ENCODE measurements around the gene SHC2. TPM values are rescaled to one million over a fixed set of nuclear protein-coding genes. Genes with fewer than 3 reads are reported as not detected.

SHC2 gene
- total and polyA plus RNA-seq, 8 donors: 16.0 to 34.5 (median 20.2) TPM

DNA sequence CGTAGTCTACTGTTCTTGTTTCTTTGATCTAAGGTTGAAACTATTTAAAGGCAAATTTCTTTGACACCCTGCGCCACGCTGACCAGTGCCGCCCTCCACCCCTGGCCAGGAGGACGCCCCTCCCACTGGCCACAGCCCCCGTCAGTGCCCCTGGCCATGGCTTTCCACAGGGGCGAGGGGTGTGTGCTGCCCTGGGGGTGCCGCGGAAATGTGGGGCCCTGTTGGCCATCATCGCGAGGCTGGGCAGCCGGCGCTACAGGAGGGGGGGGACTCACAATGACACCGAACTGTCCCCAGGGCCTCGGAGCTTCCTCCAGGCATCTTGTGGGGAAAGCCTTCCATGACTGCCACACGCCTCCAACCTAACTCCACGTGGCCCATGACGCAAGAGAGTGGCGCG lies 10.9 kb downstream of the SHC2 start:
- intact Hi-C loops (cut with DNase I): no loop called here
- TF ChIP-seq, protein P1, sequence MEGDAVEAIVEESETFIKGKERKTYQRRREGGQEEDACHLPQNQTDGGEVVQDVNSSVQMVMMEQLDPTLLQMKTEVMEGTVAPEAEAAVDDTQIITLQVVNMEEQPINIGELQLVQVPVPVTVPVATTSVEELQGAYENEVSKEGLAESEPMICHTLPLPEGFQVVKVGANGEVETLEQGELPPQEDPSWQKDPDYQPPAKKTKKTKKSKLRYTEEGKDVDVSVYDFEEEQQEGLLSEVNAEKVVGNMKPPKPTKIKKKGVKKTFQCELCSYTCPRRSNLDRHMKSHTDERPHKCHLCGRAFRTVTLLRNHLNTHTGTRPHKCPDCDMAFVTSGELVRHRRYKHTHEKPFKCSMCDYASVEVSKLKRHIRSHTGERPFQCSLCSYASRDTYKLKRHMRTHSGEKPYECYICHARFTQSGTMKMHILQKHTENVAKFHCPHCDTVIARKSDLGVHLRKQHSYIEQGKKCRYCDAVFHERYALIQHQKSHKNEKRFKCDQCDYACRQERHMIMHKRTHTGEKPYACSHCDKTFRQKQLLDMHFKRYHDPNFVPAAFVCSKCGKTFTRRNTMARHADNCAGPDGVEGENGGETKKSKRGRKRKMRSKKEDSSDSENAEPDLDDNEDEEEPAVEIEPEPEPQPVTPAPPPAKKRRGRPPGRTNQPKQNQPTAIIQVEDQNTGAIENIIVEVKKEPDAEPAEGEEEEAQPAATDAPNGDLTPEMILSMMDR (IDR thresholded peaks at IDR 0.05): no peak
- peaks cover 0 to 7% of the 10 kb centered on the region in 2 donors for H3K27me3 ChIP-seq
- no peaks in the 10 kb centered on the region for H3K36me3 ChIP-seq
- peaks cover 0 to 14% of the 10 kb centered on the region in 2 donors for H3K9me3 ChIP-seq
- H3K4me1 ChIP-seq: no peaks in the 10 kb centered on the region
- no peak for ATAC-seq
- H3K27ac ChIP-seq: no peak overlapping the region
- DNase-seq: peak in 1 of 4 donors; percentile 56
- no peak overlapping the region for H3K4me3 ChIP-seq

DNA sequence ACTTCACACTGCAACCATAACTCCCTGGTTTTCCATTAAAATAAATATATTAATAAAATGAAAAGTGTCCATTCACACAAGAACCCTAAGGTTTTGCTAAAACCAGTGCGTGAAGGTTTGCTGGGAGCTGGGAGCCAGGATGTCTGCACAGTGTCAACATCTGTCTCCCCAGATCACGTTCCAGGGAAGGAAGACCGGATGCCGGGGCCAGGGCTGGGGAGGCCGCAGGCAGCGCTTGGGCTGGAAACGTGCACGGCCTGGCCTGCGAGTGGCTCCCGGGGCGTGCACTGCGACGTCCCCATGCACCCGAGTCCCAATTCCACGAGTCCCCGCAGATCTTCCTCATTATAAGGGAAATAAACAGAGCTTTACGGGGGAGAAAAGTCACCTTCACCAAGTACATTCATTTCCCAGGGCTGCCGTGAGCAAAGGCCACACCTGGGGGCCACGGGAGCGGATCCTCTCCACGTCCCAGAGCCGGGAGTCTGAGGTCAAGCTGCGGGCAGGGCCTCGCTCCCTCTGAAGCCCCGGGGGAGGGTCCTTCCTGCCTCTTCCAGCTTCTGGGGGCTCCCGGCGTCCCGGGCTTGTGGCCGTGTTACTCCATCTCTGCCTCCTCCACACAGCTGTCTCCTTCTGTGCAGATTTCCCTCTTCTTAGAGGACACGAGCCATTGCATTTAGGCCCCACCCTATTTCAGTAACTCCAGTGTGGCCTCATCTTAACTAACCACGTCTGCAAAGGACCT lies 12.8 kb downstream of the SHC2 start:
- DNase-seq: peak in 2 of 4 donors; percentile 28 to 67
- TF ChIP-seq, protein P1 (IDR thresholded peaks at IDR 0.05): no peak
- peaks cover 0 to 14% of the 10 kb centered on the region in 2 donors for H3K9me3 ChIP-seq
- no peaks in the 10 kb centered on the region for H3K36me3 ChIP-seq
- no peak overlapping the region for H3K4me3 ChIP-seq
- peak overlapping the region in 1 of 2 donors; percentile 41 for H3K27ac ChIP-seq
- no peaks in the 10 kb centered on the region for H3K4me1 ChIP-seq
- peaks cover 0 to 7% of the 10 kb centered on the region in 2 donors for H3K27me3 ChIP-seq
- ATAC-seq: peak; percentile 44
- intact Hi-C loops (cut with DNase I): no loop called here

DNA sequence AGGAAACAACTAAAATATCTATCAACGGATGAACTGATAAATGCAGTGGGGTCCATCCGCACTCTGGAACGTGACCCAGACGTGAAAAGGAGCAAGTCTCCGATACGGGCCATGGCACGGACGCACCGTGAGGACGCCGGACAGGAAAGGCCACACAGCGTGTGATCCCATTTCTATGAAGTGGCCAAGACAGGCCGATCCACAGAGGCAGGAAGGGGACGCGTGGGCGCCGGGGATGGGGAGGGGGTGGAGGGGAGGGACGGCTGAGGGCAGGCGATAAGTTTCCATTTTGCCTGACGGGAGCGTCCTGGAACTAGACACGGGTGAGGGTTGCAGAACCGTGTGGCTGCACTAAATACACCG lies 13.8 kb downstream of the SHC2 start:
- no peaks in the 10 kb centered on the region for H3K36me3 ChIP-seq
- ATAC-seq (no peak), DNase-seq (peak in 1 of 4 donors; percentile 60)
- TF ChIP-seq, protein P1 (IDR thresholded peaks at IDR 0.05): no peak
- intact Hi-C loops (cut with DNase I): no loop called here
- no peak overlapping the region for H3K4me3 ChIP-seq
- H3K27me3 ChIP-seq: peaks cover 0 to 7% of the 10 kb centered on the region in 2 donors
- no peaks in the 10 kb centered on the region for H3K4me1 ChIP-seq
- peaks cover 0 to 14% of the 10 kb centered on the region in 2 donors for H3K9me3 ChIP-seq
- peak overlapping the region in 1 of 2 donors; percentile 41 for H3K27ac ChIP-seq

DNA sequence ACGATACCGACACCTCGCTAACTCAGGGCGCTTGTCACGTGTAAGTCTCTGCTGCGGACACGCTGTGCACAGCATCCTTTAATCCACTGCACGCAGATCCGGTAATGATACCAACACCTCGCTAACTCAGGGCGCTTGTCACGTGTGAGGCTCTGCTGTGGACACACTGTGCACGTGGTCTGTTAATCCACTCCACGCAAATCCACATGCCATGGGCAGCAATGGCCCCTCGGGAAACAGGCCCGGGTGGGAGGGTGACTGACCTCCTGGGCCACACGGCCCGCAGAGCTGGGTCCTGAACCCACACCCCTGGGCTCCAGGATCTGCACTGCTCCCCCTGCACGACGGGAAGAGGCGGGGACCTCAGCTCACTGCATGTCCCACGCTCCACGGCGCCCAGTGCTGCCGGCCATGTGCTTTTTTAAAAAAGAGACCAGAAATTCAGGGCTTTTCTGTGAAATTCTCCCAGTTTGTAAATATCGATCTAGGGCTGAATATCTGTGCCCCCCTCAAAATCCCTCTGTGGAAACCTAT lies 16.1 kb downstream of the SHC2 start:
- TF ChIP-seq, protein P1 (IDR thresholded peaks at IDR 0.05): no peak
- intact Hi-C loops (cut with DNase I): no loop called here
- peaks cover 0 to 5% of the 10 kb centered on the region in 2 donors for H3K4me1 ChIP-seq
- peaks cover 0 to 17% of the 10 kb centered on the region in 2 donors for H3K27me3 ChIP-seq
- no peak overlapping the region for H3K27ac ChIP-seq
- DNase-seq: peak in 1 of 4 donors; percentile 58
- no peak overlapping the region for H3K4me3 ChIP-seq
- no peaks in the 10 kb centered on the region for H3K9me3 ChIP-seq
- H3K36me3 ChIP-seq: no peaks in the 10 kb centered on the region
- no peak for ATAC-seq

DNA sequence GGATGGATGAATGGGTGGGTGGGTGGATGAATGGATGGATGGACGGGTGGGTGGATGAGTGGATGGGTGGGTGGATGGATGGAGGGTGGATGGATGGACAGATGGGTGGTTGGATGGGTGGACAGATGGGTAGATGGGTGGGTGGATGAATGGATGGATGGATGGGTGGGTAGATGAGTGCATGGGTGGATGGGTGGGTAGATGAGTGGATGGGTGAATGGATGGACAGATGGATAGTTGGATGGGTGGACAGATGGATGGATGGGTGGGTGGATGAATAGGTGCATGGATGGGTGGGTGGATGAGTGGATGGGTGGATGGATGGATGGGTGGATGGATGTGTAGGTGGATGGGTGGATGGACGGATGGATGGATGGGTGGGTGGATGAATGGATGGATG lies 17.8 kb downstream of the SHC2 start:
- Histone ChIP-seq H3K27me3 (peaks cover 0 to 30% of the 10 kb centered on the region in 2 donors), H3K4me1 (peaks cover 0 to 5% of the 10 kb centered on the region in 2 donors), H3K9me3 (no peaks in the 10 kb centered on the region), H3K27ac (no peak overlapping the region), H3K36me3 (no peaks in the 10 kb centered on the region), H3K4me3 (no peak overlapping the region)
- intact Hi-C loops (cut with DNase I): no loop called here
- TF ChIP-seq, protein P1 (IDR thresholded peaks at IDR 0.05): no peak
- DNase-seq (no peak), ATAC-seq (no peak)
